ENCODE measurements around the gene GMNN.

DNA sequence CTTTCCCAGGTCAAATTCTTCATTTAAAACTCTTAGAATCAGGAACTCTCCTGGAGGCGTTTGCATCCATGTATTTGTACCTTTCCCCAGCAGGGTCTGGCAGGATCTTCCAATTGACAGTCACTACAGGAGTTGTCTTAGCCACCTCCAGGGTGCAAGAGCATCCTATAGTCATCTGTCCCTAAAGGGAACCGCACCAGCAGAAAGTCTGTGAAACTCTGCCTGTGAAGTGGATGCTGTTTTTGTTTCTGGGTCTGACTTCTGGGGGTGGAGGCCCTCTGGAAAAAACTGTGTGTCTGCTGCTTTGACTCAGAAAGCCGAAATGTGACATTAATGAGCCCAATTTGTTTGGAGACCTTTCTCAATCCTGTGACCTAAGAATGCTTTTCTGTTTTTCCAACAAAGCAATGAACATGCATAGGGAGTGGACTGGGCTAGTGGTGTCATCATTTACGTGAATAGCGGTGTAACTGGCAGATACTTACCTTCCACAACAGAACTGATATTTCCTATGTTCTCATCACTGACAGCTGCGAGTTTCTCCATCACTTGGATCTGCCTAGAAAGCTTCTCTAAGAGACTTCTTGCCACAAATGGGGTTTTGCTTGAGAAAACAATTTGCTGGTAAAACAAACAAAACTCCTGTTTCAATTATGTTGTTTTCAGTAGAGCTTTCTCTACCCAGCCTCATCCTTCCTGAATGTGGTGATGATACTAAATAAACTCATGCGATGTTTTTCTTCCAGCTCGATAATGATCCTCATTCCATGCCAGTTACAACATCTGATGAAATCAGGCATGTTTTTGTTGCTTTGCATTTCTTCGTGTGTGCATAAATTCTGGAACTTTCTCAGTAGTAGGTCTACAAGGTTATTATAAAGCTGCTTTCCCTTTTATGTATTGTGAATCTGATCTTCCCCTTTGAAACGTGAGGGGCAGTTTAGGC, 57.3 kb downstream of the GMNN start:
- TF ChIP-seq, protein P1, sequence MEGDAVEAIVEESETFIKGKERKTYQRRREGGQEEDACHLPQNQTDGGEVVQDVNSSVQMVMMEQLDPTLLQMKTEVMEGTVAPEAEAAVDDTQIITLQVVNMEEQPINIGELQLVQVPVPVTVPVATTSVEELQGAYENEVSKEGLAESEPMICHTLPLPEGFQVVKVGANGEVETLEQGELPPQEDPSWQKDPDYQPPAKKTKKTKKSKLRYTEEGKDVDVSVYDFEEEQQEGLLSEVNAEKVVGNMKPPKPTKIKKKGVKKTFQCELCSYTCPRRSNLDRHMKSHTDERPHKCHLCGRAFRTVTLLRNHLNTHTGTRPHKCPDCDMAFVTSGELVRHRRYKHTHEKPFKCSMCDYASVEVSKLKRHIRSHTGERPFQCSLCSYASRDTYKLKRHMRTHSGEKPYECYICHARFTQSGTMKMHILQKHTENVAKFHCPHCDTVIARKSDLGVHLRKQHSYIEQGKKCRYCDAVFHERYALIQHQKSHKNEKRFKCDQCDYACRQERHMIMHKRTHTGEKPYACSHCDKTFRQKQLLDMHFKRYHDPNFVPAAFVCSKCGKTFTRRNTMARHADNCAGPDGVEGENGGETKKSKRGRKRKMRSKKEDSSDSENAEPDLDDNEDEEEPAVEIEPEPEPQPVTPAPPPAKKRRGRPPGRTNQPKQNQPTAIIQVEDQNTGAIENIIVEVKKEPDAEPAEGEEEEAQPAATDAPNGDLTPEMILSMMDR (IDR thresholded peaks at IDR 0.05): no peak
- no peak for TF ChIP-seq POLR2AphosphoS5 (IDR thresholded peaks at IDR 0.05)

All from breast epithelium (tissue), 3 donors.